Activated CD4-positive, alpha-beta T cell treated with anti-CD3 and anti-CD28 coated beads, Interleukin-2, amount 10 ng/mL, durations not matched to agents 7 days and 5 days (primary cell): ENCODE measurements around the gene LIMS2. TPM values are rescaled to one million over a fixed set of nuclear protein-coding genes. Genes with fewer than 3 reads are reported as not detected.

Experiments used
- CTCF ChIA-PET: fragments of 350-600 bp; sonication (Branson Sonifier 250); formaldehyde crosslinking; loops from one replicate; lab custom pipeline; 2021; ENCODE audit warnings: antibody characterized with exemption; lab: Charles Lee
- POLR2A ChIA-PET: fragments of 350-600 bp; sonication (Branson Sonifier 250); formaldehyde crosslinking; loops from one replicate; lab custom pipeline; 2021; ENCODE audit warnings: antibody characterized with exemption; lab: Charles Lee
- DNase-seq: peaks from one replicate; pipeline ENCODE4 v3.0.0-alpha.2; 2020
- H3K27ac Mint-ChIP-seq: one replicate; pipeline ENCODE4 v1.8.0; 2021; ENCODE audit warnings: mild to moderate bottlenecking, moderate library complexity, mixed read lengths
- H3K27me3 Mint-ChIP-seq: one replicate; pipeline ENCODE4 v1.8.0; 2021; ENCODE audit warnings: mixed read lengths
- H3K36me3 Mint-ChIP-seq: one replicate; pipeline ENCODE4 v1.8.0; 2021; ENCODE audit warnings: low read depth, mixed read lengths
- H3K4me1 Mint-ChIP-seq: one replicate; pipeline ENCODE4 v1.8.0; 2021; ENCODE audit warnings: mixed read lengths
- H3K4me3 Mint-ChIP-seq: one replicate; pipeline ENCODE4 v1.8.0; 2021; ENCODE audit warnings: mild to moderate bottlenecking, moderate library complexity, mixed read lengths
- H3K9me3 Mint-ChIP-seq: one replicate; pipeline ENCODE4 v1.8.0; 2021; ENCODE audit warnings: mixed read lengths
- total RNA-seq, 2 experiments: library from RNA; stranded (reverse); gene quantifications; one replicate each; pipeline ENCODE4 v1.2.3, GENCODE V29; 2021

The LIMS2 gene
- total RNA-seq, 2 experiments from 2014 or later, result 34.2 to 36.4 TPM

DNA sequence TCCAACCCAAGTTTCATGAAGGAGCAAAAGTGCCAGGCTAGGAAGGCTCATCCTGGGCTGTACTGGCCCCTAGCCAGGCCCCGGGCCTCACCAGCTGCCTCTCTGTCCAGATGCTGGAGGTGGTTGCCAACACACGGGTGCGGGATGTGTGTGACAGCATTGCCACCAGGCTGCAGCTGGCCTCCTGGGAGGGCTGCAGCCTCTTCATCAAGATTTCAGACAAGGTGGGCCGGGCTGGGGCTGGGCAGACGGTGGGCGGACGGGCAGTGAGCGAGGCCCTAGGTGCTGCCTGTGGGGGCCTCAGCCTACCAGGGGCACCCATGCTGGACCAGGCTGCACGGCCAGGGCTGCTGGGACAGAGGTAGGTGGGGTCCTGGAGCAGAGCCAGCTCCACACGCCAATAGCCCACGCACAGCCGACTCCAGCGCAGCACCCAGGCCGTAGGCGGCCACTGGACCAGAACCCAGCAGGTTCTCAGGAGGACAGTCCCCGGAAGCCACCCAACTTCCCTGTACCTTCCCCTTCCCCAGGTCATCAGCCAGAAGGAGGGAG, 41.2 kb downstream of the LIMS2 start:
- POLR2A ChIA-PET, result no interaction called here
- peaks cover 3% of the 10 kb centered on the region for H3K36me3 Mint-ChIP-seq
- DNase-seq, result no peak
- no peak overlapping the region for H3K4me3 Mint-ChIP-seq
- CTCF ChIA-PET, result no interaction called here
- H3K27ac Mint-ChIP-seq, result peak overlapping the region; percentile 64
- peaks cover 34% of the 10 kb centered on the region for H3K4me1 Mint-ChIP-seq
- H3K27me3 Mint-ChIP-seq, result no peaks in the 10 kb centered on the region
- H3K9me3 Mint-ChIP-seq, result no peaks in the 10 kb centered on the region

DNA sequence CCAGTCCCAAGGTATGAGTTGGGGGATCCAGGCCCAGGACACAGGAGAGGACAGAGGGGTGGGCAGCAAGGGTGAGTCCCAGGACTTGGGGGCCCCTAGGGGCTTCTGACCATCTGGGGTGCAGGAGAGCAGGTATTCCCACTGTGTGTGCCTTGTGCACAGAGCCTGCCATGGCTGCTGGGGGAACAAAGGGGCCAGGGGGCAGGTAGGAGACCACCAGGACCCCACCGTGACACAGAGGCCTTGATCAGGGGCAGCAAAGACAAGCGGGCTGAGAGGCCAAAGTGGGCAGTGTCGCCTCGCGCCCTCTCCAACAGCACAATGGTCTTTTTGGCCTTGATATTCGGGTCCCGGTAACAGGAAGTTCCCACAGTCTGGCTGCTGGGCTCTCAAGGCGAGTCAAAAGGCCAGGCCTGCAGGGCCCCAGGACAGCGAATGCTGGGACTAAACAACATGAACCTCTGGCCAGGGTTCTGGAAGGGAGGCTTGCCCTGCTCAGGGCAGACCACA, 41.7 kb downstream of the LIMS2 start:
- H3K9me3 Mint-ChIP-seq, result no peaks in the 10 kb centered on the region
- peaks cover 29% of the 10 kb centered on the region for H3K4me1 Mint-ChIP-seq
- CTCF ChIA-PET, result no interaction called here
- H3K36me3 Mint-ChIP-seq, result peaks cover 3% of the 10 kb centered on the region
- H3K4me3 Mint-ChIP-seq, result no peak overlapping the region
- H3K27me3 Mint-ChIP-seq, result no peaks in the 10 kb centered on the region
- POLR2A ChIA-PET, result no interaction called here
- H3K27ac Mint-ChIP-seq, result peak overlapping the region; percentile 64
- DNase-seq, result no peak

DNA sequence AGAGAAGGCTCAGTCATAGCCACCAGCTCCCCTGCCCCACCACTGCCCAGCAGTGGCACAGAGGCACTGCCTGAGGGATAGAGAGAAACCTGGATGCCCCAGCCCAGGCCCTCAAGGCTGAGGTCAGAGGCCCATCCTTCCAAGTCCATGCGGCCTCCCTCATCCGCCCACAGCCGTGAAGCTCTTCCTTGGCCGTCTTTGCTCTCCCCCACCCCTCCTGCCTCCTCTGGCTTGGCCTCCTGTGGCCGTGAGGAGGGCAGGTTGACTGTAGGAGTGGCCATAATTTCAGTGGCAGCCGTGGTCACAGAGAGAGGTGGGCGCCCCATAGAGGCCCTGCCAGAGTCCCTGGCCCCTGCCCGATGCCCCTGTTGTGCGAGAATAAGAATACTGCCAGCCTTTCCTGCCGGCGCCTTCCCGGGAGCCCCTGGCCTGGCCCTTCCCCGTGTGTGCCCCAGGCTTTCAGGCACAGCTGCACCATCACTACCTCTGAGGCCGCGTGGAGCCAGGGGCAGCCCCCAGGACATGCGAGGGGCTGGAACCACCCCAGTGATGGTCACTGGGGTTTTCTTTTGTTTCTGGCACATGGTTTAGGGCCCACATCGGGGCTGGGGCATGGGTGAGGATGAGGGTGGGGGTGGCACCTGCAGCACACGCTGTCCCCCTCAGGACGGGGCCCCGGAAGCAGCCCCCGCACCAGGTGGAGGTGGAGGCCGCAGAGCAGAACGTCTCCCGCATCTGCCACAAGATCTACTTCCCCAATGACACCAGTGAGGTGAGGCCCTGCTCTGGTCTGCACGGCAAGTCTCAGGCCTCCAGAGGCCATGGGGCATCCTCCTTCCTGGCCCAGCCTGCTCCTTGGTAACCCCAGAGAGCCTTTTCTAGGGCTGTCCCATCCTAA, 42.5 kb downstream of the LIMS2 start:
- Mint-ChIP-seq H3K4me3 (no peak overlapping the region), H3K36me3 (no peaks in the 10 kb centered on the region), H3K27ac (peak overlapping the region; percentile 31), H3K27me3 (no peaks in the 10 kb centered on the region), H3K4me1 (peaks cover 21% of the 10 kb centered on the region), H3K9me3 (no peaks in the 10 kb centered on the region)
- DNase-seq, result no peak
- ChIA-PET CTCF (interaction anchor here (1.3 to 1.6 kb wide), 2 partner anchors 16 to 21 kb away, joined by 3 to 6 read pairs; no protein-coding TSS in a partner anchor), POLR2A (no interaction called here)

DNA sequence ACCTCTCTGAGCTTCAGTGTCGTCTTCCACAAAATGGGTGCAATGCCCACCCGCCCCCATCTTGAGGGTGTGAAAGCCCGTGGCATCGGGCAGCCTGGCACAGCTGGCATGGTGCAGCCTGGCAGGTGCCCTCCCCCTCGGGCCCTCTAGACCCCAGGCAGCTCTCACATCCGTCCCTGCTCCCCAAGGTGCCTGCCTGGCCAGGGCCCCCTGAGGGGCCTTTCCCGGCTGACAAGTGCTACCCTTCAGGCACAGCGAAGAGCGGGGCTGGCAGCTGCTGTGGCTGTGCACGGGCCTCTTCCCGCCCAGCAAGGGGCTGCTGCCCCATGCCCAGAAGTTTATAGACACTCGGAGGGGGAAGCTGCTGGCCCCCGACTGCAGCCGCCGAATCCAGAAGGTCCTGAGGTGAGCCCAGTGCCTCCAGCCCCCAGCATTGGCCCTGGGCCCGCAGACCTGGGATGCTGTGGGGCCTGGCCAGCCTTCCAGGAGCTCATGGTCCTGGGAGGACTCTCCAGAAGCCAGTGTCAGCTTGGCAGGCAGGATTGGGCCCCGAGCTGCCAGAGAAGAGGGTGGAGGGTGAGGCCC, 43.2 kb downstream of the LIMS2 start:
- Mint-ChIP-seq H3K4me1 (peaks cover 16% of the 10 kb centered on the region), H3K27me3 (no peaks in the 10 kb centered on the region), H3K36me3 (no peaks in the 10 kb centered on the region), H3K4me3 (no peak overlapping the region), H3K9me3 (no peaks in the 10 kb centered on the region), H3K27ac (no peak overlapping the region)
- ChIA-PET CTCF (interaction anchor here (1.3 to 1.6 kb wide), 2 partner anchors 15 to 22 kb away, joined by 3 to 6 read pairs; no protein-coding TSS in a partner anchor), POLR2A (no interaction called here)
- no peak for DNase-seq

DNA sequence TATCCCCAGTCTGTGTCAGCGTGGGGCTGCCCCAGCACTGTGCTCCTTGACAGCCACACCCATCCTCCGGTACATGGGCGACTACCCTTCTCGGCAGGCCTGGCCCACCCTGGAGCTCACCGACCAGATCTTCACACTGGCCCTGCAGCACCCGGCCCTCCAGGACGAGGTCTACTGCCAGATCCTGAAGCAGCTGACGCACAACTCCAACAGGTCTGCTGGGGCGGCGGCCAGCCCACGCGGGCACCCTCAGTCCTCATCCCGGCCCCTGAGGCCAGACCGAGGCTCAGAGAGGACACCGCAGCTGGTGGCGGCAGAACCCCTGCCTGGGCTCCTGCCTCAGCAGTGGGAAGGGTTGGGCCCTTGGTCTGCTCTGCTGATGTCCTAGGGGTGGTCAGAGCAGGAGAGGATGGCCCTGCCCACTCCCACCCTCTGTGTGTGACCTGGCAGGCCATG, 43.8 kb downstream of the LIMS2 start:
- ChIA-PET CTCF (interaction anchor here (0.9 to 1.6 kb wide), 3 partner anchors 15 to 22 kb away, joined by 3 to 6 read pairs (median 3); no protein-coding TSS in a partner anchor), POLR2A (no interaction called here)
- Mint-ChIP-seq H3K4me1 (peaks cover 12% of the 10 kb centered on the region), H3K27ac (no peak overlapping the region), H3K36me3 (no peaks in the 10 kb centered on the region), H3K27me3 (no peaks in the 10 kb centered on the region), H3K4me3 (no peak overlapping the region), H3K9me3 (no peaks in the 10 kb centered on the region)
- DNase-seq, result no peak

DNA sequence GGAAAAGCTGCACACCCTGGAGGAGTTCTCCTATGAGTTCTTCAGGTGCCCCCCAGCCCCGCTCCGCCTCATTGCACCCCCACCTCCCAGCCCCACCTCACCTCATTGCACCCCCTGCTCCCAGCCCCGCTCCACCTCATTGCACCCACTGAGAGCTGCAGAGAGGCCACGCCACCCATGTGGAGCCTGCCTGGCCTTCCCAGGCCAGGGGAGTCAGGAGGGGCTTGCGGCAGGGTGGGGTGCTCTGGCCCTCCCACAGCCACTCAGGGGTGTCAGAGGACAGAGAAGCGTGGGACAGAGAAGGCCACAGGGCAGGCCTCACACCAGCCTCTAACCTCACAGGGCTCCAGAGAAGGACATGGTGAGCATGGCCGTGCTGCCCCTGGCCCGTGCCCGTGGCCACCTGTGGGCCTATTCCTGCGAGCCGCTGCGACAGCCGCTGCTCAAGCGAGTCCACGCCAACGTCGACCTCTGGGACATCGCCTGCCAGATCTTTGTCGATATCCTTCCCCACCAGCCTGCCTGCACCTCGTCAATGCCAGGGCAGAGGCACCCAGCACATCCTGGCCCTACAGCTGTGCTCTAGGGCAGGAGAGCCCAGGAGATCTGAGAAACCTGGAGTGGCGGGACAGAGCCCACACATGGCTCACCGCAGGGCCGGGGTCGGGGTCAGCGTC, 44.3 kb downstream of the LIMS2 start:
- Mint-ChIP-seq H3K4me1 (peaks cover 7% of the 10 kb centered on the region), H3K9me3 (no peaks in the 10 kb centered on the region), H3K36me3 (no peaks in the 10 kb centered on the region), H3K4me3 (no peak overlapping the region), H3K27ac (no peak overlapping the region), H3K27me3 (no peaks in the 10 kb centered on the region)
- POLR2A ChIA-PET, result no interaction called here
- DNase-seq, result no peak
- CTCF ChIA-PET, result interaction anchor here (0.9 to 1.6 kb wide), 4 partner anchors 9 to 20 kb away, joined by 3 to 6 read pairs (median 3); no protein-coding TSS in a partner anchor

DNA sequence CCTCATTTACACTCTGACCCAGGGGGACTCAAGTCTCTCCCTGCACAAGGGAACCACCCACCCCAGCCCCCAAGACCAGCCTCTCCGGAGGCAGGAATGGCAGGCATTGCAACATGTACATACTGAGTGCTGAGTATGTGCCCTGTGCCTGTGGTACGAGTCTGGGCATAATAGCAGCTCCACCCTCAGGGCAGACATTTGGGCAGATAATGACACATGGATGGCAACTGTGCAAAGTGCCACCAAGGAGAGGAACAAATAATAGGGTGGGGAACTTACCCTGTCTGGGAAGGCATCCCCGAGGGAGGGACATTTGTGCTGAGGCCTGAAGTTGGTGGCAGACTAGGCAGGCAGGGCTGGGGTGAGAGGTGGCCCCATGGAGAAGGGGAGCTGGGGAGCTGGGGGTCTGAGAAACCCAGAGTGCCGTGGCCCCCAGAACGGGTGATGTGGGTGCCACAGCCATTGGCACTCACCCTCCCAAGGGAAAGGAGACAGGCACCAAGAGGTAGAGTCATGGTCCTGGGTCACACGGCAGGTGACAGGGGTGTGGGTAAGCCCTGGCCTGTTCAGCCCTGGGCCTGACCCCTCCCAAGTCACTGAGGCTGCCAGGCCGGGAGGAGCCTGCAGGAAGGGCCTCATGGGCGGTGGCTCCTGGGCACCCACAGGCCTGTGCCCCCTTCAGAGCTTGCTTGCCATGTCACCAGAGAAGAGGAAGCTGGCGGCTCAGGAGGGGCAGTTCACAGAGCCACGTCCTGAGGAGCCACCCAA, 45.0 kb downstream of the LIMS2 start:
- CTCF ChIA-PET, result interaction anchor here (0.9 to 1.3 kb wide), 4 partner anchors 10 to 28 kb away, joined by 3 read pairs; no protein-coding TSS in a partner anchor
- POLR2A ChIA-PET, result no interaction called here
- H3K4me3 Mint-ChIP-seq, result no peak overlapping the region
- no peaks in the 10 kb centered on the region for H3K9me3 Mint-ChIP-seq
- H3K36me3 Mint-ChIP-seq, result no peaks in the 10 kb centered on the region
- DNase-seq, result no peak
- peak overlapping the region; percentile 1 for H3K27ac Mint-ChIP-seq
- H3K4me1 Mint-ChIP-seq, result peaks cover 6% of the 10 kb centered on the region
- no peaks in the 10 kb centered on the region for H3K27me3 Mint-ChIP-seq

DNA sequence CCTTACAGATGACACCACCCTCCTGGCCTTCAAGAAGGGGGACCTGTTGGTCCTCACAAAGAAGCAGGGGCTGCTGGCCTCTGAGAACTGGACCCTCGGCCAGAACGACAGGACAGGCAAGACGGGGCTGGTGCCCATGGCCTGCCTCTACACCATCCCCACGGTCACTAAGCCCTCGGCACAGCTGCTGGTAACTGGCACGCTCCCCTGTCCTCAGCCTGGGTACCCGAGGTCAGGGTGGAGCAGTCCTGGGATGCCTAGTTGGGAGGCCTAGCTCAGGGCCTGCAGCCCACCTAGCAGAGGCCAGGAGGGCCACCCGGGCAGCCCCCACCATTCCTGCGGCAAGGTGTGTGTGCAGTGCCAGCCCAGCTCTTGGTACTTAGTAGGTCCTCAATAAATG, 45.7 kb downstream of the LIMS2 start:
- H3K27me3 Mint-ChIP-seq, result no peaks in the 10 kb centered on the region
- POLR2A ChIA-PET, result no interaction called here
- no peak for DNase-seq
- H3K27ac Mint-ChIP-seq, result peak overlapping the region; percentile 31
- H3K36me3 Mint-ChIP-seq, result no peaks in the 10 kb centered on the region
- CTCF ChIA-PET, result interaction anchor here (1.0 to 1.2 kb wide), 2 partner anchors 20 to 27 kb away, joined by 3 read pairs; no protein-coding TSS in a partner anchor
- H3K4me3 Mint-ChIP-seq, result no peak overlapping the region
- peaks cover 5% of the 10 kb centered on the region for H3K4me1 Mint-ChIP-seq
- no peaks in the 10 kb centered on the region for H3K9me3 Mint-ChIP-seq

DNA sequence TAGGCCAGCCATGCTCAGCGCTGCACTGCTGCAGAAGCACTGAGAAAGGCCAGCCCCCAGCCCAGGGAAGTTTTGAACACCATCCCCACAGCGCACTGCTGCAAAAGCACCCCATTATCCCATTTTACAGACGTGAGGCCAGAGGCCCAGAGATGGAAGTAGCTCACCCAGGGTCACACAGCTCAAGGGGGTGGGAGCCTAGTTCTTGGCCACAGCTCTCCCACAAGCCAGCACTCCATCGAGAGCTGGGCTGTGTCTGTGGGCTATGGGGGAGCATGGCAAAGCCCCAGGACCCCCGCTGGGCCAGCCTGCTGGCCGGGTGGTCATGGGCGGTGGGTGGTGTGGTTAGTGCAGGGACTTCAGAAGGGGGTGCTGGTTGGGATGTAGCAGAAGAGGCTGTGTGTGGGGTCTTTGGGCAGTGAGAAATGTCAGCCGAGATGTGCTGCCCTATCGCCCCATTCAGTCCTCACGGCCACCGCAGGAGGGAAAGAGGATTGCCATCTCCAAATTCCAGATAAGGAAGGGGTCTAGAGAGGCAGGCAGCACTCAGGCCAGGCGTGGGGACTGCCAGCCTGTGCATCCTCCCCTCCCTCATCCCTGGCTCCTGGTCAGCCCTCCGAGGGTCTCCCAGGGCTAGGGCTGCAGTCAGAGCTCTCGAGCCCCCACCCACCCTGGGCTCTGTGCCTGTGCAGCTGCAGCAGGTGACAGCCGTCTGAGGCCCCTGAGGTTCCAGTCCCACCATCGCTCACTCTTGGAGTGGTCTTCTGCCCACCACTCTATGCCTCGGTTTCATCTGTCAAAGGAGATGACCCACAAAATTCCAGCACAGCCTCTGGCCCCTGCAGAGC, 46.3 kb downstream of the LIMS2 start:
- CTCF ChIA-PET, result interaction anchor here (0.6 kb wide), 1 partner anchor 12 kb away, joined by 3 read pairs; no protein-coding TSS in a partner anchor
- H3K36me3 Mint-ChIP-seq, result no peaks in the 10 kb centered on the region
- H3K9me3 Mint-ChIP-seq, result no peaks in the 10 kb centered on the region
- H3K4me3 Mint-ChIP-seq, result no peak overlapping the region
- H3K27me3 Mint-ChIP-seq, result no peaks in the 10 kb centered on the region
- no peak for DNase-seq
- H3K4me1 Mint-ChIP-seq, result peaks cover 5% of the 10 kb centered on the region
- H3K27ac Mint-ChIP-seq, result peak overlapping the region; percentile 50
- POLR2A ChIA-PET, result no interaction called here

DNA sequence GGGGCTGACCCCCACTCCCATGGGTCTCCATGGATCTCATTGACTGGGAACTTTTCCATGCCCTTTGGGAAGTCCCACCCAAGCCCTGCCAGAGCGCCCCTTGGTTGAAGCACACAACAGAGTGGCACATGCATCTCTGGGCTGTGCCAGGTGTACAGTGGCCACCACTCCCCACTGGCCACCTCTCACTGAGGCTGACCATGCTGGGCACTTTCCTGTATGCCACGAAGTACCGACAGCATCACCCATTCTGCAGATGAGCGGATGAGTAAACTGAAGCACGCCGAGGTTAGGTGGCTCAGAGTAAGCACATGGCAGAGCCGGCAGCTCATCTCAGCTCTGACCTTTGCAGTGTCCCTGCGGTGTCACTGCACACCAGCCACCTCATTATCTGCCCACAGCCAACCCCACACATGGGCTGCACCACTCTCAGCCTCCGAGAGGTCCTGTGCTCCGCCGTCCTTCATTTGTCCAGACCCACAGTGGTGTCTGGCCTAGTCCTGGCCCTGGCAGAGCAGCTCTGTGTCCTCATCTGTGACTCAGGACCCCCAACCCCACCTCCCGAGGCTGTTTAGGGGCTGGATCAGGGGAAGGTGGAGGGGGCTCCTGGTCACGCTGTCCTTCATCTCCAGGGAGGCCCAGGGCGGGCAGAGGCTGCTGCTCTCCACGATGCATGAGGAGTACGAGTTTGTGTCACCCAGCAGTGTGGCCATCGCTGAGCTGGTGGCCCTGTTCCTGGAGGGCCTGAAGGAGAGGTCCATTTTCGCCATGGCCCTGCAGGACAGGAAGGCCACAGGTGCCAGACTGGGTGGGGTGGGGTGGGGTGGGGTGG, 47.4 kb downstream of the LIMS2 start:
- CTCF ChIA-PET, result no interaction called here
- Mint-ChIP-seq H3K9me3 (no peaks in the 10 kb centered on the region), H3K4me3 (no peak overlapping the region), H3K27me3 (no peaks in the 10 kb centered on the region), H3K27ac (no peak overlapping the region), H3K36me3 (no peaks in the 10 kb centered on the region), H3K4me1 (peaks cover 1% of the 10 kb centered on the region)
- POLR2A ChIA-PET, result interaction anchor here (0.6 kb wide), 1 partner anchor 52 kb away, joined by 3 read pairs; no protein-coding TSS in a partner anchor
- no peak for DNase-seq
